HG03378 (cell line): ENCODE measurements around the gene RNASE8.

Experiments
- ATAC-seq: cut with Tn5 transposase; IDR thresholded peaks from one replicate; pipeline ENCODE4 v1.9.1; 2021; ENCODE audit warnings: mild to moderate bottlenecking, moderate library complexity; ENCODE audit not compliant: unreplicated experiment

The RNASE8 gene

DNA sequence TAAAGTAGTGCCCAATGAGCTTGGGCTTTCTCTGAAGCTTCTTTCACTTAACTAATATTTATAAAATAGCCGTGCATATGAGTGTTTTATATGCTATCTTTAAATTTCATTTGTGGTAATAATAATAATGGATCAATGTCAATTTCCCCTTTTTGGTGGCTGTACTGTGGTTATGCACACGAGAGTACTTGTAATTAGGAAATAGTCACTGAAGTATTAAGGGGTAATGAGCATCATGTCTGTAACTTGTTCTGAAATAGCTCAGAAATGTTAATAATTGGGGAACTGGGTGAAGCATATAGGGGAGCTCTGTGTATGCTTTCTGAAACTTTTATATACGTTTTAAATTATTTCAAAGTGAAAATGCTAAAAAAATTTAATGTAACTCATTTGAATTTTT, 7.0 kb upstream of the RNASE8 start:
- ATAC-seq = no peak

- no peak for ATAC-seq
Measured at GRCh38 chr14:21053184-21054122, 4.2 kb upstream of the RNASE8 start.

- no peak for ATAC-seq
Measured at GRCh38 chr14:21054123-21054767, 3.4 kb upstream of the RNASE8 start.

DNA sequence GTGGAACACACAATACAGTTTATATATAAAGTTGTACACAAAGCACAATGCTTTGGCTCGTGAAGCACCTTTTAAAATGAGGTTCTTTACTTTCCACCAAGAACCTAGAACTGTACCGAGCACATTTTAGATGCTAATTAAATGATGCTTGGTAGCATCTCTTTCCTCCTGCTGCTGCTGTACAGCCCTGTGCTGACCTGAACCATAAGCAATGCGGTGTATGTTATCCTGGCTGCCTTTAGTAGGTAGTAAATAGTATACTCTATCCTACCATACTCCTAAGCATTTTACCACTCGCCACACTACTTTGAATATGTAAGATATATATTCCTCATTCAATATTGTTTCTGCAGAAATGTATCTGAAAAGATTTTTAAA, 2.9 kb upstream of the RNASE8 start:
- no peak for ATAC-seq

DNA sequence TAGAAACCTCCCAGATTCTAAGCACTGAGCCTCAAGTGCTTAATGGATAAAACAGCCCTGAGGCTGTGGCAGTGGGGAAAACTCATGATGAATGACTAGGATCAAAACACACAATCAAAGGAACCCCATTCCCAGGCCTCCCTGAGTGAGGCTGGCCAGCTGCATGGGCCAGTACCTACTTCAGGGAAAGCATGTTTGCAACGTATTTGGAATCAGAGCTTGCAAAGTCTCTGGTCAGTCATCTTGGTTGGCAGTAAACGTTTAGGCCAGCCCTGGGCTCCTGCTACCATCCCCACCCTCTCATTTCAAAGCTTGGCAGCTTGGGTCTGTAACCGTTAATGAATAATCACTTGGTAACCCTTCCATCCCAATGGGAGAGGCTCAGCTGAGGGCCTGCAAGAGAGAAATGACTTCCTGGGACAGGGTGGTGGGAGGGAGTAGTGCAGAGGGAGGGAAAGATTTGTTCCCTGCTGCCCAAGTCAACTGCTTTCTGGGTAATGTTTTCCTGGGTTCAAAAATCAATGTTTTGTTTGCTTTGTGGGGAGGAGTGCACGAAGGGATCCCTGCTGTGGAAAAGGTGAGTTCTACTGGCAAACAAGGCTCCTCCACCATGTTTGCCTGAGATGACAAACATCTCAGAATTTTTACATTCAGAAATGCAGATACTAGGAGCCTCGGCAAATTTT, 2.0 kb upstream of the RNASE8 start:
- no peak for ATAC-seq

GRCh38 chr14:21056520-21057163, 980 bp upstream of the RNASE8 start:
- ATAC-seq = no peak

- no peak for ATAC-seq
Measured at GRCh38 chr14:21058903-21059302, 1.3 kb downstream of the RNASE8 start.

DNA sequence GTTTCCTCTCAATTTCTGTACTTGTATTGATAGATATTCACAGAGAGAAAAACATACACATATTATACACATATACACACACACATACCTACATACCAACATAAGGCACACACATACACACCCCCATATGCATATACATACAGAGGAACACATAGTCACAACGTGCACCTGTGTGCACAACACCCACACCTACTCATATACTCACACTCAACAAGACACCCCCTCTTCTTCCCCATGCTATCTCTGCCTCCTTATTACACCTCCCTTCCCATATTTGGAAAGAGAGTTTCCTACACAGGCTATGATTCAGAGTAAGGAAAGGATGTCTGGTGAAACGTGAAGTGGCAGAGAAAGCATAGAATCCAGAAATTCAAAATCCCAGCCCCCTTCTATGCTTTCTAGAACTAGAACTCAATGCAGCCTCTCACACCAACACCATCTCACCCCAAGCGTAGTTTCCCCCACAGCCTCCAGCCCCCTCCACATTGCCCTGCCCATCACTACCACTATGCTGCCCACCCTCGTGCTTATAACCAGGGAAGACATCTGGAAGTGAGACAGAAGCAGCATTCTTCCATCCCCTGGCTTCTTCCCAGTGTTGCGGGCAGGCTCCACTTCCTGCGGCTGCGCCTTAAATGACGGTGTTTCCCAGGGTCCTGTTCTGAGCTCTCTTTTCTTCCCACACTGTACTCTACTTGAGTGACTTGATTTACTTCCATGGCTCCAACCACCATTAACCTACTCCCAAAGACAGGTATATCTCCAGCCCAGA, 2.4 kb downstream of the RNASE8 start:
- no peak for ATAC-seq

DNA sequence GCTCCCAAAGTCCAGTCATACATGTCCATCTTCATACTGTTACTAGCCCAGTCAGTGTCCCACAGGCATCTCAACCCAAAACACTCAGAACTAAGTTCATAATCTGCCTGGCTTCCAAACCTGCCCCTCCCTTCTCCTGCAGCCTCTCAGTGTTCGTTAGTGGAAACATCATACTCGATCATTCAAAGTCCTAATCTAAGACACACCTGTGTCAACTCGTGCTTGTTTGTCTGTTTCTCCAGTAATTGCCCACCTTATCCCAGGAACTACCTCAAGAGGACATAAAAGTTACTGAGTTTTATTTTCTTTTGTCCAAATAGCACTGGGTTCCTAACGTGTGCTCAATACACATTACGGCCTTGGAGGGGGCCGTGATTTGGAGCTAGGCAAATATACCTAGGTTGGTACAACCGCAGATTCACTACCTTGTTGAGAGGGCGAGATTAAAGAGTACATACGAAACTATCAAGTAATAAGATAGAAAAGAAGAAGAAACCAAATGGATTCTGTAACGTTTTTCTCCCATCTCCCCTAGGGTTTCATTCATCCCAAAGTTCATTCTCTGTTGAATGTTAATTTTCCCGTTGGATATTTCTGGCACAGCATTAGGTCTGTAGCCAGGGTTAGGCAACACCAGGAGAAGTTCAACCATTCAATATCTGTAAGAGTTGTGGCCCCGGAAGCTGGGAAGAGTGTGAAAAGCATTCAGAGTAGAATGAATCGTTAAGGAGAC, 3.2 kb downstream of the RNASE8 start:
- no peak for ATAC-seq

DNA sequence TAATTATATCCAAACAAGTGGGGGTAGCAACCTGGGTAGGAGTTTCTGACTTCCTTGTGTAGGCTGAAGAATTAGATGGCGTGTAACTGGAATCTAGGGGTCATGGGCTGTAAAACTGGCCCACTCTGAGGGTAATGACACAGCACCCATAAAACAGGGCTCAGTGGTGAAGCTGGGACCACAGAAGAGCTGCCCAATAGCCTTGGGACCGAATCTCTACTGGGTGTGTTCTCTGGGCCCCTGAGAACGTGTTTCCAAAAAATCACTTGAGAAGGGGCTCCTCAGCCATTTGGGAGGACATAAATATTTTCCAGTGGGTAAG, 3.7 kb downstream of the RNASE8 start:
- ATAC-seq = no peak

GRCh38 chr14:21063479-21063878, 5.9 kb downstream of the RNASE8 start:
- ATAC-seq = no peak

GRCh38 chr14:21066882-21067502, 9.4 kb downstream of the RNASE8 start:
- ATAC-seq = no peak

DNA sequence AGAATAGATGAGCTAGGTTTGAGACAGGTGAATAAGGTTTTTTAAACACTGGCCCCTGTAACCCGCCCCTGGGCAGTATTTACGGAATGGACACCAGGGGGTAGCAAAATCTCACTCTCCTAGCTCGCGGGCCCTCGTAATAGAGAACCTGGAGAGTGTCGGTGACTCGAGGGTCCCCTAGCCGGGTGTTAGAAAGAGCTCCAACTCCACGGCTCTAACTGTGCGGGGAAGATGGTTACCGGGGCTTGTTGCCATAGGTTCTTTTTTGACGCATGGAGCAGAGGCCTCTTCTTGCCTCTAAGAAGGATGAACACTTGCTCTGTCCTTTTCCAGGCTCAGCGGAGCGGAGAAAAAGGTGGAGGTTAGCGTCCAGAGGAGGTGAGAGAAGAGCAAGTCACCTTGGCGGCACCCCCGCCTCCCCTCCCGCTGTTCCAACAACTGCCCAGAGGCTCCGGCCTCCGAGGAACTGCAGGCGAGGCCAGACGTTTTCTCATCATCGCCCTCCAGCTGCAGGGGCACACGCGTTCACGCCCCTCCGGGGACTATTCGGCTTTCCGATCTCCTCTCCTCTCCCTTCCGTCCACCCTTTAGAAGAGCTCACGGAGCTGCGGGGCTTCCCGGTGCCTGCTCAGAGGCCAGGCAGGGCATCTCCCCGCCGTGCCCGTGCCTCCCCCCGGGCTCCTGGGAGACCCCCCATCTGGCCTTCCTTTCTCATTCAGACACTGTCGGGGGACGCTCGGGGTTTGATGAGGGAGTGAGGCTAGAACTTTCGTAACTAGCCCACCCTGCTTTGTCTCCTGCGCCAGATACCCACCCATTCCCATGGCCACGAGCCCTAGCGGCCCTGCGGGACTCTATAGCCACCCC, 11.1 kb downstream of the RNASE8 start:
- no peak for ATAC-seq

DNA sequence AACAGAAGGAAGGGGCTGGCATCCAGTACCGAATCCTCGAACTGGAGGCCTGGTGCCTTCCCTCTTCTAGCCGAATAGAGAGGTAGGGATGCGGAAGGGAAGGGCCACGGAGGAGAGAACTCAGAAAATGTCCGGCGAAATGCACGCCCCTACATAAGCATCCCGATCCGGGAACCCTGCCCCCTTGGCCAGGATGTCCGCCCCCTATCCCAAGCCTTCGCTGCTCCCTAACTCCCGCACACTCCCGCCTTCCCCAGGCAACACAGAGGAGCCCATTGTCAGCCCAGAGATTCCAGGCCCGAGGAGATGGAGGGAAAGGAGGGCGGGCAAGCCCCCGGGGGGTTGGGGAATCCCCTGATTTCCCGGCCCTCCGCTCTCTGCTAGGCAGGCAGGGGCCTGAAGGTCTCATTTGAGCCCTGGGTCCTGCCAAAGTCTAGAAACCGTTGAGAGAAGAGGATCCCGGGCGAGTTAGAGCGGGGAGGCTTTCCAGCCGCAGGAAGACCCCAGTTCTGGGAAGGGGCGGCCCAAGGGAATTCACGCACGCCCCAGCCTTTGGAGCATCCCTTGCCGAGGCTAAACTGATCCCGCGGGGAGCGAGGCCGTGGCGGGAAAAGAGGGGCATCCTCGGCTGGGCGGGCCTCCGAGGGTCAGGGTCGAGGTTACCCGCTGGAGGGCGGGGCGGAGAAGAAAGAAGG, 11.9 kb downstream of the RNASE8 start:
- no peak for ATAC-seq

- no peak for ATAC-seq
Measured at GRCh38 chr14:21070083-21070609, 12.5 kb downstream of the RNASE8 start, which contains the start of gene ARHGEF40. TSS of gene ARHGEF40 (plus strand) at chr14:21070304. CDS start at chr14:21070397, 93 bp downstream.

DNA sequence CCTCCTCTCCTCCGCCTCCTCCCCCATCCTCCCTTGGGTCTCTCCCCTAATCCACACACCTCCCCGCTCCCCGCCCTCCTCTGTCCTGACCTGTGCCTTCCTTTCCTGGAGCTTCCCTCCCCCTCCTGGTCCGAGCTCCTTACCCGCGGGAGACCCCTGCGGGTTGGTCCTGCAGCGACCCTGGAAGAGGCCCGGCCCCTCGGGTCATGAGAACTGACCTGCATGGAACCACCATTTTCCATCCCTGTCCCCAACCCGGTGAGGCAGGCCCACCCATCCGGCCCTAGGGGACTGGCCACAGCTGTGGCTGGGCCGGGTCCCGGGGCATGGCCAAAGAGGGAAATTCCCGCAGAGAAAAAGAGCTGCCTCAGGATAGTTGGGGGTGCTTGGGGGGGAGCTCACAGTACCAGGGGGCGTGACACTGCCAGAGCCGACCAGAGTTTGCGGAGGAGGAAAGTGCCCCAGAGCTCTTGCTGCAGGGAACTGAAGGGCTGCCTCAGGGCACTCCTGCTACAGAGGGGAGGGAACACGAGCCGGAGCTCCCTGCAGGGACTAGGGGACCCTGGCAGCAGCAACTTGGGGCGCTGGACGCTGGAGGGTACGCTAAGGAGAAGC, 13.1 kb downstream of the RNASE8 start:
- peak; percentile 16 for ATAC-seq
